Islet of Langerhans (tissue), 1 donor: ENCODE results near the gene PRR7.

Experiments used
- FAIRE-seq: peaks from one replicate; lab custom pipeline; 2011; peaks lifted over from hg19 to GRCh38; lab: Jason Lieb, UNC

The PRR7 gene

GRCh38 chr5:177499842-177500241 lies 53.2 kb downstream of the PRR7 start:
- no peak for FAIRE-seq

GRCh38 chr5:177500685-177501522 lies 54.3 kb downstream of the PRR7 start:
- no peak for FAIRE-seq

GRCh38 chr5:177501874-177502678 lies 55.5 kb downstream of the PRR7 start:
- no peak for FAIRE-seq

DNA sequence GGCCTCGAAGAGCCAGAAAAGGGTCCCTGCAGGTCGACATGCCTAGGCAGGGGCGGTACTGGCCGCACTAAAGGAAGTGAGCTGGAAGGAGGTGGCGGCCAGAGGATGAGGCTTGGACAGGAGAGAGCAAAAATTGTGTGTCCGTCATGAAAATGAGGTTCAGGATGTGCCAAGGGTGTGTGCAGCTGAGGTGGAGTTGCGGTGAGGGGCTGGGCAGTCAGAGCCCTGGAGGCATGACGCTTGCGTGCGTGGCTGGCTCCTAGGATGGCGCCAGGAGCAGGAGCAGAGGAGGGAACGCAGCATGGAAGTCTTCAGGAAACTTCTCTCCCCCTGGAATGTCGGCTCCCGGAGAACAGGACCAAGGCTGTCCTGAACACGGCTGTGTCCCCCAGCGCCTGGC lies 56.3 kb downstream of the PRR7 start:
- FAIRE-seq: no peak

- no peak for FAIRE-seq
Observed at GRCh38 chr5:177503351-177504085, 56.9 kb downstream of the PRR7 start.

- FAIRE-seq: no peak
Observed at GRCh38 chr5:177504086-177505056, 57.8 kb downstream of the PRR7 start.

DNA sequence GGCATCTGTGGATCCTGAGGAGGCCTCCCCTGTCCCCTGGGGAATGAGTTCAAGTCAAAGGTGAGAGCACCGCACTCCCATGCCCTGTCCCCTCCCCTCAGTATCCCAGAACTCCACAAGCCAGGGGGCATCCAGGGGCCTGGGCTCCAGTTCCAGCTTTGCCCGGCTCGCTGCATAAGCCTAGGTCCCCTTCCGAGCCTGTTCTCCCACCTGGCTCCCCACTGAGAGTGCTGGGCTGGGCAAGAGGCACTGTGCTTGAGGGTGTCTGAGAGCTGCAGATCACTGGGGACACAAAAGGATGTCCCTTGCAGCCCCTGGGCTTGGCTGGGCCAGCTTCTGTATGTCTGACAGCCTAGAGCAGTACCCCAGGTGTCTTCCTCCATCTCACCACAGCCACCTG lies 58.5 kb downstream of the PRR7 start:
- FAIRE-seq: no peak
